AG09309 (cell line): ENCODE results near the gene ATP1A3.

Experiments
- DNase-seq: peaks from one replicate; pipeline ENCODE4 v3.0.0-alpha.2; 2010; ENCODE audit warnings: low read depth
- H3K4me3 ChIP-seq: 2 replicates; pipeline ENCODE4 v1.5.1; 2011; ENCODE audit warnings: mild to moderate bottlenecking, low read depth, low read length, moderate library complexity; ENCODE audit not compliant: control insufficient read depth
- TF ChIP-seq, protein P1 (sequence below): IDR thresholded peaks from 2 replicates; pipeline ENCODE4 v1.5.1; 2011; ENCODE audit warnings: mild to moderate bottlenecking, low read depth, low read length, inconsistent platforms; ENCODE audit not compliant: insufficient read depth, control insufficient read depth; ENCODE audit errors: missing control alignments

The ATP1A3 gene

DNA sequence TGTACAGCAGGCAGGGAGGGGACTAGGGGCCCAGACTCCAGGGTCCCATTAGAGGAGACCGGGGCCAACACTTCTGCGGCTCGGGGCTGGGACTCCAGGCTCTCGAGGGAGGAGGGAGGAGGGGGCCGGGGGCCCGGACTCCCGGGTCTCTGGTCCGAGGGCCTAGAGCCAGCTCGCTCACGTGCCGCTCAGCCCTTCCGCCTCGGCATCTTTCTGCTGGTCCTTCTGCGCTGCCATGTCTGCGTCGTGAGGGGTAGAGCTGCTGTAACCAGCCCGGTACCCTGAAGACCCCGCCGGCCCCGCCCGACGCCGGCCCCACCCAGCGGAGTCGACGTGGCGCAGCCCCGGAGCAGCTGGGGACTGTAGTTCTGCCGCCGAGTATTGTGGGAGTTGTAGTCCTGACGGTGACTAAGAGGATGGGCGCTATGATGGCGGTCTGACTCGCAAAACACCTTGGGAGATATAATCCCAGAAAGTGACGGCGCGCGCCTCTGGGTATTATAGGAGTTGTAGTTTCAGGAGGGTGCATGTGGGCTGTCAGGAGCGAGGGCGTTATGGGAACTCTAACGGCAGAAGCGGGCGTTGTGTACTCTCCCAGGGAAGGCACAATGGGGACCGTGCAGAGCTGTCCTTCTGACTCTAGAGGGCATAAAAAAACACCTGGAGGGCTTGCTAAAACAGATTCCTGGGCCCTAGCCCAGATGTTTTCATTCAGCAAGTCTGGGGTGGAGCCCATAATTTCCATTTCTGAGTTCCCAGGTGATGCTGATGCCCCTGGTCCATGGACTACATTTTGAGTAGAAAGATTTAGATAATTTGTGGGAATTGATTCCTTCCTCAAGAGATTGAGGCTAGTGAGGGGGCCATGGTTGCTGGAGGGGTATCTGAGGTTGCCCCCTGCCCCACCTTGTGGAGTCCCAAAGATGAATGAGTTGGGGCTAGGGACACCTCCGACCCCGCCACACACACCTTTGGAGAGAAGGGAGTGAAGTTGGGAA, 34.7 kb downstream of the ATP1A3 start, which contains the start of gene RABAC1:
Gene RABAC1, minus strand, starts transcription at position 266 of the 998 bp plus-strand sequence. Its CDS starts 29 bp downstream, at position 237.
- peak within 1 kb of the TSS; percentile 94 for H3K4me3 ChIP-seq
- DNase-seq, result peak; percentile 62
- TF ChIP-seq, protein P1, sequence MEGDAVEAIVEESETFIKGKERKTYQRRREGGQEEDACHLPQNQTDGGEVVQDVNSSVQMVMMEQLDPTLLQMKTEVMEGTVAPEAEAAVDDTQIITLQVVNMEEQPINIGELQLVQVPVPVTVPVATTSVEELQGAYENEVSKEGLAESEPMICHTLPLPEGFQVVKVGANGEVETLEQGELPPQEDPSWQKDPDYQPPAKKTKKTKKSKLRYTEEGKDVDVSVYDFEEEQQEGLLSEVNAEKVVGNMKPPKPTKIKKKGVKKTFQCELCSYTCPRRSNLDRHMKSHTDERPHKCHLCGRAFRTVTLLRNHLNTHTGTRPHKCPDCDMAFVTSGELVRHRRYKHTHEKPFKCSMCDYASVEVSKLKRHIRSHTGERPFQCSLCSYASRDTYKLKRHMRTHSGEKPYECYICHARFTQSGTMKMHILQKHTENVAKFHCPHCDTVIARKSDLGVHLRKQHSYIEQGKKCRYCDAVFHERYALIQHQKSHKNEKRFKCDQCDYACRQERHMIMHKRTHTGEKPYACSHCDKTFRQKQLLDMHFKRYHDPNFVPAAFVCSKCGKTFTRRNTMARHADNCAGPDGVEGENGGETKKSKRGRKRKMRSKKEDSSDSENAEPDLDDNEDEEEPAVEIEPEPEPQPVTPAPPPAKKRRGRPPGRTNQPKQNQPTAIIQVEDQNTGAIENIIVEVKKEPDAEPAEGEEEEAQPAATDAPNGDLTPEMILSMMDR, result no peak

GRCh38 chr19:41958367-41959055, 35.5 kb downstream of the ATP1A3 start:
- TF ChIP-seq, protein P1, result no peak
- DNase-seq, result no peak
- peak overlapping the region; percentile 94 for H3K4me3 ChIP-seq

DNA sequence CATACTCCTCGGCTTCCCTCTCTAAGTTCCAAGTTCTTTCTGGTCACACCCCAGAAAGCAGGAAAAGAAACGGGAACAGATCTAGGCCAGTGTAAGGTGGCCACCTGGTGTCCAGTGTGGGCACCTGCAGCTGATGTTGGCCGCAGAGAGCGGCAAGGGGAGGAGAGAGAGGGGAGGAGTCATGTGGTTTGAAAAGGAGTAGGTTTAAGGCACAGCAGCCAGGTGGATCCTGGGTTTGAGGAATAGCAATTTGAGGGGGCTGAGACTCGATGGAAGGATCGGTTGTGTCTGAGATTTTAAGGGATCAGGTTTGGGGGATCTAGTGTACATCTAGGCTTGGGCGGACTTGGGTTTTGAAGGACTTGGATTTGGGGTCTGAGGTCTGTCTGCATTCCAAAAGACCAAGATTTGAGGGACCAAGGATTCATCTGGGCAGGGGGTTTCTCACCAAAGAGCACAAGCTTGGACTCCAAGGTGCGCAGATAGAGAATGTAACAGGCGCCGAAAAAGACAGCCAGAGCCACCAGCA, 36.1 kb downstream of the ATP1A3 start:
- peak overlapping the region; percentile 94 for H3K4me3 ChIP-seq
- DNase-seq, result peak; percentile 46
- TF ChIP-seq, protein P1, result peak; percentile 86

- TF ChIP-seq, protein P1, result no peak
- no peak overlapping the region; the same call in 1 of the 2 replicates for H3K4me3 ChIP-seq
- no peak for DNase-seq
Measured at GRCh38 chr19:41957161-41957837, 36.7 kb downstream of the ATP1A3 start.

DNA sequence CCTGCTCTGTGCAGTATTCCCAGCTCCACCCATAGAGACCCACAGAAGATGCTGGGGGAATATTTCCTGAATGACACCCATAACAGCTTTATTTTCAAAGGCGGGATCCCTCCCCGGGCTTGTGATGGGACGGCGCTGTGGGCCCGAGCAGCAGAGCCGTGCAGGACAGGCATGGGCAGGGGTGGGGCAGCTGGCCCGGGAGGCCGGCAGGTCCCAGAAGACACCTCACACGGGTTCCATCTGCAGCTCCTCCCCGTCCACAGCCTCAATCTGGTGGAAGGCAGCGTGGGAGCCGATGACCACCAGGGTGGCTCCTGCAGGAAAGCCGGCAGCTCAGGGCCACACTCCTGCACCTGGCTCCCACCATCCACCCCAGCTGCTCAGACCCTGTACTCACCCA, 37.4 kb downstream of the ATP1A3 start:
- H3K4me3 ChIP-seq, result no peak overlapping the region
- TF ChIP-seq, protein P1, result no peak
- no peak for DNase-seq

- H3K4me3 ChIP-seq, result no peak overlapping the region
- DNase-seq, result no peak
- TF ChIP-seq, protein P1, result no peak
Measured at GRCh38 chr19:41955521-41955920, 38.5 kb downstream of the ATP1A3 start.
